HEK293T (cell line): ENCODE measurements around the gene INPP5E.

Source experiments
- ARNT ChIP-seq: fragments of 450-650 bp; IDR thresholded peaks from 2 replicates; pipeline ENCODE4 v1.6.1; 2017; ENCODE audit warnings: mild to moderate bottlenecking
- BHLHE40 ChIP-seq: fragments of 450-650 bp; IDR thresholded peaks from 2 replicates; pipeline ENCODE4 v1.6.1; 2016; ENCODE audit warnings: mild to moderate bottlenecking, moderate library complexity, borderline replicate concordance
- ELF4 ChIP-seq: fragments of 450-650 bp; IDR thresholded peaks from 2 replicates; pipeline ENCODE4 v1.6.1; 2017; ENCODE audit warnings: antibody characterized with exemption
- FOXA1 ChIP-seq: fragments of 450-650 bp; IDR thresholded peaks from 2 replicates; pipeline ENCODE4 v1.6.1; 2016; ENCODE audit warnings: mild to moderate bottlenecking
- HDGF ChIP-seq: fragments of 450-650 bp; IDR thresholded peaks from 2 replicates; pipeline ENCODE4 v1.6.1; 2017; ENCODE audit warnings: antibody characterized with exemption, borderline replicate concordance
- LEF1 ChIP-seq: fragments of 450-650 bp; IDR thresholded peaks from 2 replicates; pipeline ENCODE4 v1.6.1; 2017; ENCODE audit warnings: mild to moderate bottlenecking, borderline replicate concordance
- NFRKB ChIP-seq: fragments of 450-650 bp; IDR thresholded peaks from 2 replicates; pipeline ENCODE4 v1.6.1; 2016; ENCODE audit warnings: mild to moderate bottlenecking, moderate library complexity
- SP1 ChIP-seq: fragments of 450-650 bp; IDR thresholded peaks from 2 replicates; pipeline ENCODE4 v1.6.1; 2017
- TARDBP ChIP-seq: fragments of 450-650 bp; IDR thresholded peaks from 2 replicates; pipeline ENCODE4 v1.6.1; 2016
- ZNF384 ChIP-seq: fragments of 450-650 bp; IDR thresholded peaks from 2 replicates; pipeline ENCODE4 v1.6.1; 2016
- TF ChIP-seq, protein P1 (sequence below): fragments of 450-650 bp; IDR thresholded peaks from 2 replicates; pipeline ENCODE4 v1.6.1; 2016

DNA sequence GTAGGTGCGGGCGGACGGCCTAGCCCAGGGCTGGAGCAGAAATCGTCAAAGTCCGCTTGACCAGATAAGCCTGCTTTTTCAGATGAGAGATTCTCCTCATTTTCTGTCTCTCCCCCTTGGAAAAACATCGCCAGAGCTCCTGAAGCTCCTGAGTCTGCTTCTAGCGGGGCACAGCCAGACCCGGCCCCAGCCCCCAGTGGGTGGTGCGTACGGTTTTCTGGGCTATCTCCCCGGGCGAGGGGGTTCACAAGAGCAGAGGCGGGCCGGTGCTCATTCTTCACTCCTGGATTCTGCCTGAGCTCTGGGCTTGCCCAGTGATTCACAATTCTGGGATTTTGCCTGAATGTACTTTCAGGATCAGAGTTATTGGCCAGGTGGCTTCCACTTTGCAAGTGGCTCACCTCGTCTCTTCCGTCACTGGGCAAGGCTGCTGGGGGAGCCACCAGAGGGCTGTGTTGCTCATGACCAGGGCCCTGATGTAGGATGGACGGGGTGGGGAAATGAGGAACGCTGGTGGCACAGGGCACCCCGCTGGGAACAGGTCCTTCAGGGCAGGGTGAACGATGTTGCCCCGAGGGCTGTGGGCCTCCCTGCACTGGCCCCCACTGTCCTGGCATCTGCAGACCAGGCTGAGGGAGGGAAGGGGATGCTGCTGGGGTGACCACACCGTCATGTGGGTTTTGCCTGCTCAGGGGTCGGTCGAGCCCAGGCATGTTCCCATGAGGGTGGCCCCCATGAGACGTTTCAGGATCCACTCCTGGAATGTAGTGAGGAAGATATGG, 36.9 kb upstream of the INPP5E start:
- TF ChIP-seq, protein P1, sequence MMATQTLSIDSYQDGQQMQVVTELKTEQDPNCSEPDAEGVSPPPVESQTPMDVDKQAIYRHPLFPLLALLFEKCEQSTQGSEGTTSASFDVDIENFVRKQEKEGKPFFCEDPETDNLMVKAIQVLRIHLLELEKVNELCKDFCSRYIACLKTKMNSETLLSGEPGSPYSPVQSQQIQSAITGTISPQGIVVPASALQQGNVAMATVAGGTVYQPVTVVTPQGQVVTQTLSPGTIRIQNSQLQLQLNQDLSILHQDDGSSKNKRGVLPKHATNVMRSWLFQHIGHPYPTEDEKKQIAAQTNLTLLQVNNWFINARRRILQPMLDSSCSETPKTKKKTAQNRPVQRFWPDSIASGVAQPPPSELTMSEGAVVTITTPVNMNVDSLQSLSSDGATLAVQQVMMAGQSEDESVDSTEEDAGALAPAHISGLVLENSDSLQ = no peak
- no peak for TF ChIP-seq NFRKB
- no peak for TF ChIP-seq HDGF
- no peak for TF ChIP-seq ARNT
- TF ChIP-seq TARDBP = no peak
- TF ChIP-seq SP1 = no peak
- no peak for TF ChIP-seq FOXA1
- no peak for TF ChIP-seq LEF1
- no peak for TF ChIP-seq ELF4
- no peak for TF ChIP-seq BHLHE40
- no peak for TF ChIP-seq ZNF384
